Body of pancreas (tissue), 4 donors: ENCODE results near the gene DYNLT4.
"Not testable (repeated sequence)": the region's sequence is repeated elsewhere in the genome, so short reads cannot be mapped to it uniquely, and the experiment has no call there.

Experiments
- CTCF ChIP-seq, 7 experiments: fragments of 450-650 bp in 4 of 7; fragments of 200-600 bp in 3 of 7; sonication (generic) in 3 of 7; IDR thresholded peaks; one replicate each; pipeline ENCODE4 v1.5.1; 2016 to 2019; ENCODE audit warnings: antibody characterized with exemption in 7 of 7
- POLR2A ChIP-seq, 3 donors: fragments of 450-650 bp; IDR thresholded peaks; one replicate each; pipeline ENCODE4 v1.6.1; 2016; ENCODE audit warnings: antibody characterized with exemption in 3 of 3, mild to moderate bottlenecking in 2 of 3

DNA sequence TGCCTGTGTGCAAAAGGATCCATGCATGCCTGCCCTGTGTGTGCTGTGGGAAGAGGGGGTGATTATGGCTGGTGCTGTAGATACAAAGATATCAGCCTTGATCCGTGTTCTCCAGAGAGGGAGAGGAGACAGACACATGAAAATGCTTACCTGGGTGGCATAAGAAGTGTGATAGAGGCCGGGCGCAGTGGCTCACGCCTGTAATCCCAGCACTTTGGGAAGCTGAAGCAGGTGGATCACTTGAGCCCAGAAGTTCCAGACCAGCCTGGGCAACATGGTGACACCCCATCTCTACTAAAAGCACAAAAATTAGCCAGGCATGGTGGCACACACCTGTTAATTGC lies 3.6 kb upstream of the DYNLT4 start:
- not testable (repeated sequence) for TF ChIP-seq CTCF, POLR2A (IDR thresholded peaks at IDR 0.05)
